Thyroid gland (tissue), 4 donors: ENCODE data around the gene CREB5.

Experiments
- POLR2A ChIP-seq, 2 donors: fragments of 450-650 bp; IDR thresholded peaks; one replicate each; pipeline ENCODE4 v1.6.1; 2017; ENCODE audit warnings: antibody characterized with exemption in 2 of 2, mild to moderate bottlenecking in 2 of 2, moderate library complexity in 1 of 2
- TF ChIP-seq, protein P1 (sequence below), 6 experiments: fragments of 200-600 bp in 3 of 6; fragments of 450-650 bp in 3 of 6; sonication (generic) in 3 of 6; IDR thresholded peaks; one replicate each; pipeline ENCODE4 v1.5.1; 2016 to 2019; ENCODE audit warnings: antibody characterized with exemption in 6 of 6, mild to moderate bottlenecking in 2 of 6, inconsistent platforms in 1 of 6, moderate library complexity in 1 of 6

DNA sequence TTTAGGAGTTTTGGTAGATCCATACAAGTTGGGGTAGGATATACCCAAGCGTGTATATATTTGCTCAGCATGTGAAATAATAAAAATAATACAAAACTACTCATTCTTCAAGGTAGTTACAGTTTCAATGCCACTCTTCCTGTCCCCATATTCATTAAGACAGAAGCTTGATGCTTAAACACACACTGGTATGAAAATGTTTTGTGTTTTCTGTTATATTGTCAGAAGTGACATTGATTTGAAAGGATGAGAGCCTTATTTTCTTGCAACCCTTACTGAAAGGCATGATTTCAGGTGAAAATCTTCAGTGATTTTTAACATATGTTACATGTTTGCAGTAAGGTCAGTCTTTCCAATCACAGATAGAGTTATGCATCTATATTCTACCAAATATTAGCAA, 312.2 kb downstream of the CREB5 start:
- TF ChIP-seq POLR2A (IDR thresholded peaks at IDR 0.05): no peak
- TF ChIP-seq, protein P1, sequence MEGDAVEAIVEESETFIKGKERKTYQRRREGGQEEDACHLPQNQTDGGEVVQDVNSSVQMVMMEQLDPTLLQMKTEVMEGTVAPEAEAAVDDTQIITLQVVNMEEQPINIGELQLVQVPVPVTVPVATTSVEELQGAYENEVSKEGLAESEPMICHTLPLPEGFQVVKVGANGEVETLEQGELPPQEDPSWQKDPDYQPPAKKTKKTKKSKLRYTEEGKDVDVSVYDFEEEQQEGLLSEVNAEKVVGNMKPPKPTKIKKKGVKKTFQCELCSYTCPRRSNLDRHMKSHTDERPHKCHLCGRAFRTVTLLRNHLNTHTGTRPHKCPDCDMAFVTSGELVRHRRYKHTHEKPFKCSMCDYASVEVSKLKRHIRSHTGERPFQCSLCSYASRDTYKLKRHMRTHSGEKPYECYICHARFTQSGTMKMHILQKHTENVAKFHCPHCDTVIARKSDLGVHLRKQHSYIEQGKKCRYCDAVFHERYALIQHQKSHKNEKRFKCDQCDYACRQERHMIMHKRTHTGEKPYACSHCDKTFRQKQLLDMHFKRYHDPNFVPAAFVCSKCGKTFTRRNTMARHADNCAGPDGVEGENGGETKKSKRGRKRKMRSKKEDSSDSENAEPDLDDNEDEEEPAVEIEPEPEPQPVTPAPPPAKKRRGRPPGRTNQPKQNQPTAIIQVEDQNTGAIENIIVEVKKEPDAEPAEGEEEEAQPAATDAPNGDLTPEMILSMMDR (IDR thresholded peaks at IDR 0.05): no peak
